Measurements from ENCODE around the gene LDHD.
"Not testable (repeated sequence)": the region's sequence is repeated elsewhere in the genome, so short reads cannot be mapped to it uniquely, and the experiment has no call there.

- not testable (repeated sequence) for TF ChIP-seq CTCF (conservative IDR thresholded peaks at IDR 0.05); ZFX (IDR thresholded peaks at IDR 0.05)
Measured at GRCh38 chr16:75090899-75091298, 25.7 kb downstream of the LDHD start.

All from C4-2B (cell line).